Measurements from ENCODE around the gene TTLL1. TPM values are rescaled to one million over a fixed set of nuclear protein-coding genes. Genes with fewer than 3 reads are reported as not detected.

Gene TTLL1
- total RNA-seq, 1 experiment from 2014 or later, result 4.3 TPM

- H3K9me2 ChIP-seq (ENCODE audit: insufficient read depth), result no peaks in the 10 kb centered on the region
- peak overlapping the region; percentile 80 for H3K4me2 ChIP-seq (ENCODE audit: low read length)
- no peaks in the 10 kb centered on the region for H3K27me3 ChIP-seq (ENCODE audit: insufficient read depth, low read length)
- H3K9me3 ChIP-seq (ENCODE audit: control insufficient read depth in 1 of 2, insufficient read depth in 1 of 2, low read depth in 1 of 2, low read length in 2 of 2), result no peaks in the 10 kb centered on the region
- H3K79me2 ChIP-seq (ENCODE audit: insufficient read depth, low read length), result peaks cover 36% of the 10 kb centered on the region
- peak overlapping the region; percentile 81 for H3K9ac ChIP-seq (ENCODE audit: low read length)
- ATAC-seq (no peak), DNase-seq (ENCODE audit: low read depth, low spot score) (no peak)
- peak overlapping the region; percentile 51 to 88 for H3K4me3 ChIP-seq (replicated peaks in 1 of 2; ENCODE audit: low read depth in 1 of 2, low read length in 2 of 2)
- peaks cover 38% of the 10 kb centered on the region in 2 experiments for H3K4me1 ChIP-seq (ENCODE audit: control insufficient read depth in 1 of 2, insufficient read depth in 2 of 2, low read length in 2 of 2)
- no peaks in the 10 kb centered on the region for H3K36me3 ChIP-seq (ENCODE audit: control insufficient read depth in 1 of 2, insufficient read depth in 2 of 2, low read length in 2 of 2)
- ChIA-PET CTCF (interaction anchor here (0.7 to 1.5 kb wide), 2 partner anchors 74 to 85 kb away, joined by 3 read pairs; no protein-coding TSS in a partner anchor), RAD21 (ENCODE audit: low non-redundant PET in 1 of 2, low total read pairs in 2 of 2, uncharacterized antibody in 2 of 2, unreplicated experiment in 2 of 2) (no interaction called here), POLR2A (interaction anchor here (0.6 to 4.1 kb wide), 13 partner anchors 8 to 401 kb away, joined by 3 to 33 read pairs (median 3); partner anchors contain the start of gene POLDIP3)
- peaks cover 5% of the 10 kb centered on the region; the same call in 1 of the 2 replicates for H4K20me1 ChIP-seq (ENCODE audit: insufficient read depth)
- intact Hi-C loops (cut with micrococcal nuclease), result no loop called here
- TSS peak; percentile 97 for BruUV-seq (replicated peaks)
- TF ChIP-seq CEBPB (IDR thresholded peaks at IDR 0.05; ENCODE audit: low read depth) (no peak), ZBTB33 (IDR thresholded peaks at IDR 0.05; ENCODE audit: extremely low read depth, insufficient replicate concordance, low read length) (no peak)
- no peak overlapping the region for H2AFZ ChIP-seq (ENCODE audit: low read depth, low read length, poor library complexity, severe bottlenecking)
- no peak overlapping the region for H3K27ac ChIP-seq (ENCODE audit: low read depth, low read length)
These were observed 73.5 kb downstream of the TTLL1 start for GRCh38 chr22:43015677-43016042.

GRCh38 chr22:43014869-43015676 is 74.1 kb downstream of the TTLL1 start, which contains the start of gene PACSIN2:
PACSIN2 (minus strand) TSS chr22:43015149; CDS start chr22:42912080, 103,069 bp downstream.
- Histone ChIP-seq H3K4me1 (ENCODE audit: control insufficient read depth in 1 of 2, insufficient read depth in 2 of 2, low read length in 2 of 2) (peaks cover 38% of the 10 kb centered on the region in 2 experiments), H2AFZ (ENCODE audit: low read depth, low read length, poor library complexity, severe bottlenecking) (no peak within 1 kb of the TSS), H3K4me2 (ENCODE audit: low read length) (peak within 1 kb of the TSS; percentile 80), H3K79me2 (ENCODE audit: insufficient read depth, low read length) (peaks cover 40% of the 10 kb centered on the region), H3K27ac (ENCODE audit: low read depth, low read length) (peak within 1 kb of the TSS; percentile 71; the same call in 1 of the 2 replicates), H3K9me3 (ENCODE audit: control insufficient read depth in 1 of 2, insufficient read depth in 1 of 2, low read depth in 1 of 2, low read length in 2 of 2) (no peaks in the 10 kb centered on the region), H3K9ac (ENCODE audit: low read length) (peak within 1 kb of the TSS; percentile 81), H3K27me3 (ENCODE audit: insufficient read depth, low read length) (no peaks in the 10 kb centered on the region), H3K4me3 (replicated peaks in 1 of 2; ENCODE audit: low read depth in 1 of 2, low read length in 2 of 2) (peak within 1 kb of the TSS; percentile 84 to 88), H4K20me1 (ENCODE audit: insufficient read depth) (peaks cover 5% of the 10 kb centered on the region; the same call in 1 of the 2 replicates), H3K9me2 (ENCODE audit: insufficient read depth) (no peaks in the 10 kb centered on the region), H3K36me3 (ENCODE audit: control insufficient read depth in 1 of 2, insufficient read depth in 2 of 2, low read length in 2 of 2) (no peaks in the 10 kb centered on the region)
- peak; percentile 97 for ATAC-seq
- intact Hi-C loops (cut with micrococcal nuclease), result no loop called here
- ChIA-PET CTCF (interaction anchor here (0.7 to 1.6 kb wide), 3 partner anchors 19 to 84 kb away, joined by 3 to 4 read pairs (median 3); no protein-coding TSS in a partner anchor), POLR2A (interaction anchor here (0.6 to 4.1 kb wide), 17 partner anchors 8 to 400 kb away, joined by 3 to 33 read pairs (median 3); partner anchors contain the start of gene POLDIP3), RAD21 (ENCODE audit: low non-redundant PET in 1 of 2, low total read pairs in 2 of 2, uncharacterized antibody in 2 of 2, unreplicated experiment in 2 of 2) (interaction anchor here (0.6 to 0.8 kb wide), 5 partner anchors 19 to 287 kb away, joined by 3 to 8 read pairs (median 4); no protein-coding TSS in a partner anchor)
- BruUV-seq (replicated peaks), result no TSS peak
- DNase-seq (ENCODE audit: low read depth, low spot score), result peak; percentile 93
- TF ChIP-seq CTCF (IDR thresholded peaks at IDR 0.05 in 2 of 3, conservative IDR thresholded peaks at IDR 0.05 in 1 of 3; ENCODE audit: borderline replicate concordance in 1 of 3, insufficient read depth in 1 of 3, low read depth in 2 of 3, low read length in 2 of 3) (no peak), YY1 (IDR thresholded peaks at IDR 0.05; ENCODE audit: extremely low read depth, insufficient replicate concordance, low read depth, low read length) (peak; percentile 71), EGR1 (IDR thresholded peaks at IDR 0.05; ENCODE audit: low read depth) (peak; percentile 89), CBX3 (IDR thresholded peaks at IDR 0.05; ENCODE audit: low read depth) (no peak), POLR2A (IDR thresholded peaks at IDR 0.05; ENCODE audit: borderline replicate concordance, extremely low read depth, insufficient read depth, insufficient read length) (peak; percentile 98), ATF3 (IDR thresholded peaks at IDR 0.05) (no peak), ZBTB33 (IDR thresholded peaks at IDR 0.05; ENCODE audit: extremely low read depth, insufficient replicate concordance, low read length) (no peak), EZH2phosphoT487 (IDR thresholded peaks at IDR 0.05; ENCODE audit: borderline replicate concordance) (no peak), RAD21 (IDR thresholded peaks at IDR 0.05; ENCODE audit: low read depth) (no peak)
